K562 (cell line): Measurements from ENCODE around the gene PPP6C. TPM values are rescaled to one million over a fixed set of nuclear protein-coding genes. Genes with fewer than 3 reads are reported as not detected.
A peak's percentile ranks its signal among the peaks of the same experiment; 100 is the strongest.

ENCODE experiments used
- ATAC-seq: fragments of 200-7000 bp; cut with Tn5 transposase; 3 replicates; pipeline ENCODE4 v1.9.1; 2020; ENCODE audit warnings: moderate library complexity
- BruUV-seq: library from RNA; stranded (reverse); fragments of 400-500 nt; replicated peaks from 2 replicates; lab custom pipeline; 2021; lab: Mats Ljungman, UMichigan
- CTCF ChIA-PET: fragments of 300-600 bp; formaldehyde crosslinking; extraction: SDS; loops from one replicate; lab custom pipeline; 2021; ENCODE audit warnings: low intra/inter-chr PET ratio; lab: Yijun Ruan, JAX
- POLR2A ChIA-PET: fragments of 300-600, 350-650 bp; sonication (Branson Sonifier 250); formaldehyde crosslinking; extraction: SDS; loops from one replicate; lab custom pipeline; 2021; ENCODE audit warnings: antibody characterized with exemption, inconsistent platforms; lab: Yijun Ruan, JAX
- DNase-seq, 4 experiments: peaks; one replicate each; pipeline versions ENCODE4 v3.0.0 to v3.0.0-alpha.2; 2011 to 2018; ENCODE audit warnings: low spot score in 3 of 4, mixed read lengths in 3 of 4; ENCODE audit errors: extremely low read depth in 1 of 4
- FAIRE-seq: peaks from 2 replicates; lab custom pipeline; 2011; peaks lifted over from hg19 to GRCh38; lab: Jason Lieb, UNC
- H2AFZ ChIP-seq: 2 replicates; pipeline ENCODE4 v1.6.0; 2011; ENCODE audit warnings: low read depth, low read length, control low read depth, inconsistent platforms
- H3K27ac ChIP-seq: fragments of 200-600 bp; 3 replicates; pipeline ENCODE4 v1.8.0; 2011; ENCODE audit warnings: low read depth, mild to moderate bottlenecking, control low read depth, inconsistent platforms, low read length, moderate library complexity, mixed read lengths; ENCODE audit errors: extremely low read depth
- H3K27me3 ChIP-seq, 2 experiments: fragments of 300-600 bp in 1 of 2; 2 replicates in 1 of 2; 3 replicates in 1 of 2; pipeline versions ENCODE4 v1.6.0 to v1.8.0; 2011; ENCODE audit warnings: inconsistent platforms in 2 of 2, low read length in 2 of 2, mild to moderate bottlenecking in 1 of 2, mixed read lengths in 1 of 2, moderate library complexity in 1 of 2; ENCODE audit not compliant: control insufficient read depth in 2 of 2, insufficient read depth in 2 of 2
- H3K36me3 ChIP-seq: fragments of 300-600 bp; 3 replicates; pipeline ENCODE4 v1.8.0; 2011; ENCODE audit warnings: mild to moderate bottlenecking, low read length, inconsistent platforms; ENCODE audit not compliant: control insufficient read depth, insufficient read depth
- H3K4me1 ChIP-seq, 2 experiments: fragments of 200-600 bp in 1 of 2; replicated peaks in 1 of 2; 2 replicates in 1 of 2; 3 replicates in 1 of 2; pipeline versions ENCODE4 v1.5.1 to v1.8.0; 2011; ENCODE audit warnings: inconsistent platforms in 2 of 2, low read length in 2 of 2, mild to moderate bottlenecking in 1 of 2, mixed read lengths in 1 of 2, moderate library complexity in 1 of 2; ENCODE audit not compliant: control insufficient read depth in 2 of 2, insufficient read depth in 2 of 2
- H3K4me2 ChIP-seq: 2 replicates; pipeline ENCODE4 v1.6.1; 2011; ENCODE audit warnings: low read length, control low read depth, inconsistent platforms, mixed read lengths; ENCODE audit not compliant: insufficient read depth
- H3K4me3 ChIP-seq: fragments of 200-600 bp; sonication (generic), shearing (Covaris generic); 2 replicates; pipeline ENCODE4 v1.5.1; 2016; ENCODE audit warnings: control low read depth, inconsistent platforms
- H3K79me2 ChIP-seq: fragments of 200-600 bp; 3 replicates; pipeline ENCODE4 v1.8.0; 2011; ENCODE audit warnings: low read length, inconsistent platforms; ENCODE audit not compliant: control insufficient read depth, insufficient read depth
- H3K9ac ChIP-seq, 2 experiments: 2 replicates each; pipeline versions ENCODE4 v1.6.0 to v1.6.1; 2011; ENCODE audit warnings: low read depth in 2 of 2, low read length in 2 of 2, control low read depth in 1 of 2, inconsistent platforms in 1 of 2, mild to moderate bottlenecking in 1 of 2, mixed read lengths in 1 of 2; ENCODE audit not compliant: insufficient read depth in 1 of 2
- H3K9me1 ChIP-seq: one replicate; pipeline ENCODE4 v1.6.0; 2011; ENCODE audit warnings: inconsistent platforms, mild to moderate bottlenecking, low read length, moderate library complexity; ENCODE audit not compliant: control insufficient read depth, insufficient read depth
- H3K9me3 ChIP-seq: replicated peaks from 2 replicates; pipeline ENCODE4 v1.5.1; 2011; ENCODE audit warnings: low read depth, low read length, inconsistent platforms; ENCODE audit not compliant: control insufficient read depth, insufficient read depth
- H4K20me1 ChIP-seq: replicated peaks from 2 replicates; pipeline ENCODE4 v1.6.1; 2011; ENCODE audit warnings: low read length, inconsistent platforms, mixed read lengths; ENCODE audit not compliant: control insufficient read depth, insufficient read depth
- ATF4 ChIP-seq: fragments of 450-650 bp; formaldehyde crosslinking; IDR thresholded peaks from 2 replicates; pipeline ENCODE4 v1.4.0; 2022; ENCODE audit warnings: mild to moderate bottlenecking, moderate library complexity
- CTCF ChIP-seq, 3 experiments: IDR thresholded peaks in 2 of 3; conservative IDR thresholded peaks in 1 of 3; 2 replicates each; pipeline ENCODE4 v1.5.1; 2011 to 2012; ENCODE audit warnings: low read length in 3 of 3, mild to moderate bottlenecking in 3 of 3, control low read depth in 2 of 3, improper control_type of control experiment in 1 of 3, inconsistent platforms in 1 of 3, low read depth in 1 of 3, mixed read lengths in 1 of 3, moderate library complexity in 1 of 3; ENCODE audit not compliant: insufficient read depth in 2 of 3
- EP400 ChIP-seq: fragments of 450-650 bp; IDR thresholded peaks from 2 replicates; pipeline ENCODE4 v1.6.1; 2017; ENCODE audit warnings: antibody characterized with exemption, mild to moderate bottlenecking, moderate library complexity
- HDGF ChIP-seq: fragments of 450-650 bp; IDR thresholded peaks from 2 replicates; pipeline ENCODE4 v1.6.1; 2016
- KDM1A ChIP-seq, 2 experiments: fragments of 450-650 bp; IDR thresholded peaks; 2 replicates each; pipeline ENCODE4 v1.6.1; 2016; ENCODE audit warnings: mild to moderate bottlenecking in 2 of 2
- KDM5B ChIP-seq: fragments of 200-600 bp; sonication (generic); IDR thresholded peaks from 2 replicates; pipeline ENCODE4 v1.6.1; 2012; ENCODE audit warnings: low read depth, mild to moderate bottlenecking, moderate library complexity, low read length, control low read depth, inconsistent platforms; ENCODE audit not compliant: insufficient replicate concordance
- MAZ ChIP-seq, 2 experiments: fragments of 450-650 bp in 1 of 2; sonication (generic) in 1 of 2; formaldehyde crosslinking; IDR thresholded peaks in 1 of 2; conservative IDR thresholded peaks in 1 of 2; 2 replicates each; pipeline versions ENCODE4 v1.4.0 to v1.5.0; 2020; ENCODE audit warnings: mild to moderate bottlenecking in 1 of 2, missing genetic modification reagents in 1 of 2
- ZNF592 ChIP-seq: fragments of 450-650 bp; IDR thresholded peaks from 2 replicates; pipeline ENCODE4 v1.6.1; 2017; ENCODE audit warnings: antibody characterized with exemption, mild to moderate bottlenecking
- WGBS: fragments of 100-300 bp; shearing (Covaris generic); methylation state at CpG from one replicate; pipeline ENCODE4 v1.1.6; 2016; ENCODE audit warnings: low coverage, mixed read lengths; ENCODE audit not compliant: insufficient coverage; ENCODE audit errors: missing lambda C conversion rate; 5-methylcytosine and 5-hydroxymethylcytosine counted together
- in situ Hi-C: fragments of 300-500 bp; cut with MboI; formaldehyde crosslinking; loops from 4 replicates; pipeline ENCODE4 v1.15.0; 2018; ENCODE audit warnings: inconsistent platforms, mixed read lengths
- intact Hi-C: fragments of 100-400 bp; cut with micrococcal nuclease; formaldehyde crosslinking; loops from 2 replicates; pipeline ENCODE4 v1.14.2; 2022
- polyA plus RNA-seq, 8 experiments: library from polyadenylated mRNA; depleted of rRNA in 4 of 8; stranded (reverse) in 5 of 8; unstranded in 3 of 8; fragments of >200 nt; fragmentation: Nextera tagmentation in 2 of 8; fragmentation: Illumina TruSeq in 1 of 8; extraction: Ambion mirVana in 2 of 8; extraction: Trizol in 1 of 8; gene quantifications; 2 replicates each; pipeline versions ENCODE4 v1.2.1 to v1.2.3, GENCODE V29; 2011 to 2014; ENCODE audit warnings: inconsistent platforms in 1 of 8, missing spikeins in 1 of 8
- total RNA-seq, 7 experiments: library from RNA; depleted of rRNA in 6 of 7; stranded (reverse); fragments of >200 nt in 6 of 7; fragmentation: Illumina TruSeq in 2 of 7; extraction: Trizol in 2 of 7; gene quantifications; 2 replicates each; pipeline versions ENCODE4 v1.2.1 to v1.2.3, GENCODE V29; 2011 to 2021; ENCODE audit warnings: low replicate concordance in 1 of 7

PPP6C gene
- total and polyA plus RNA-seq, 9 of the 15 experiments (the other 6 are each of a cell fraction or from before 2014, with no cell fraction given): 18.8 to 44.8 (median 38.3) TPM

GRCh38 chr9:125126019-125126746 is 63.4 kb downstream of the PPP6C start:
- Histone ChIP-seq H3K4me3 (no peak overlapping the region), H3K9me1 (no peaks in the 10 kb centered on the region), H3K9ac (peak overlapping the region in 1 of 2 experiments; percentile 53; a peak in 1 of 4 replicates), H3K27ac (peak overlapping the region; percentile 16; the same call in 2 of the 3 replicates), H3K36me3 (no peaks in the 10 kb centered on the region), H2AFZ (peak overlapping the region; percentile 64), H4K20me1 (no peaks in the 10 kb centered on the region), H3K4me2 (no peak overlapping the region), H3K79me2 (peaks cover 42% of the 10 kb centered on the region), H3K9me3 (no peaks in the 10 kb centered on the region), H3K4me1 (peaks cover 11 to 21% of the 10 kb centered on the region in 2 experiments; a peak in 3 of 5 replicates), H3K27me3 (no peaks in the 10 kb centered on the region)
- WGBS: 86% methylated on average over 1 of the region's 2 CpGs
- in situ Hi-C loops (no loop called here), intact Hi-C loops (no loop called here)
- DNase-seq: peak in 3 of 4 experiments; percentile 26 to 73 (median 34)
- peak; percentile 88 for ATAC-seq
- BruUV-seq: no TSS peak
- CTCF ChIA-PET: no interaction called here
- FAIRE-seq: peak; percentile 84
- POLR2A ChIA-PET: interaction anchor here (1.0 to 1.1 kb wide), 3 partner anchors 9 to 185 kb away, joined by 3 to 4 read pairs (median 3); no protein-coding TSS in a partner anchor
- TF ChIP-seq KDM5B (no peak), EP400 (peak; percentile 33; the same call in 1 of the 2 replicates), KDM1A (IDR thresholded peaks at IDR 0.05) (no peak), MAZ (CRISPR knock-in tag; conservative IDR thresholded peaks at IDR 0.05 in 1 of 2, IDR thresholded peaks at IDR 0.05 in 1 of 2) (0 out of 4 replicates have a peak, but pooled peaks of 1 of the 2 experiments have one; percentile 45), ATF4 (CRISPR knock-in tag) (no peak), HDGF (peak; percentile 89), CTCF (IDR thresholded peaks at IDR 0.05 in 2 of 3, conservative IDR thresholded peaks at IDR 0.05 in 1 of 3; ENCODE audit: insufficient read depth in 2 of 3, low read depth in 1 of 3, low read length in 3 of 3) (no peak), ZNF592 (0 out of 2 replicates have a peak, but pooled peaks have one; percentile 28)
